ENCODE data around the gene SCUBE2. TPM values are rescaled to one million over a fixed set of nuclear protein-coding genes. Genes with fewer than 3 reads are reported as not detected.

SCUBE2 gene
- total and polyA plus RNA-seq, 2 donors (not counting 3 experiments of a cell fraction or from before 2014, with no cell fraction given) = 0.55 to 3.5 TPM

DNA sequence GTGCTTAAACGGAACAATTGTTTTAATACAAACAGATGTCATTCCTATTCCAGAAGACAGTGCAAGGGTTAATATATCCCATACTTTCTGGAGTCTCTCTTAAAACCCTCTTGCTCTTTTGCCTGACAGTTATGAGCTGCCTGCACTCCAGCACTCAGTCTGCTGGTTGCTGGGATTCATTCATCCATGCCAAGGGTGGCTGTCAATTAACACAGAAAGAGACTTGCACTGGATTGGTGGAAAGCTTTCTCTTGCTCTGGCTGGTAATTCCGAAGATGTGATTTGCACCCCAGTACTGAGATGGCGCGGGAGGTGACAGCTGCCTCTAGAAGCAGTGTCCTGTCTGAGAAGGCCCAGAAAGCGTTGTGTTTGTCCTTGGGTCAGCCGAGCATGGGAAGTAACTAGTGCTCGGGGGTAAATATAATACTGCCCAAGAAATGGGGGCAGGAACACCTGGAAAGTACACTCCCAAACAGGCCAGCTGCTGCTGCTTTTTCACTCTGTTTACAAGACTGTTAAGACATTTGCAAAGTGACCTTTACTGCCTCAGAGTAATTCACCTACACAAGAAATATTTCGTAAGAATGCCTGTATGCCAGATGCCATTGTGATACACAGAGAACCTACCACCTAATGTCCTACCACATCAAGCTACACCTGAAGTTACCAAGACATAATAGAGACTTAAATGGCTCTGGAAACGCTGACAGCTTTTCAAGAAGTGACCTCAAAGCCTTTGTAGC, 20.5 kb downstream of the SCUBE2 start:
- Histone ChIP-seq H3K9me3 (replicated peaks; ENCODE audit: control insufficient read depth, insufficient read depth, low read length) (no peaks in the 10 kb centered on the region), H3K9ac (replicated peaks; ENCODE audit: extremely low read depth, insufficient read depth, low read length) (no peak overlapping the region), H3K4me2 (ENCODE audit: insufficient read depth, low read length) (no peak overlapping the region), H3K36me3 (ENCODE audit: control insufficient read depth in 2 of 2, extremely low read depth in 1 of 2, insufficient read depth in 2 of 2, low read length in 2 of 2) (no peaks in the 10 kb centered on the region), H3K4me3 (replicated peaks in 1 of 3; ENCODE audit: insufficient read depth in 1 of 3, low read depth in 1 of 3, low read length in 3 of 3) (no peak overlapping the region), H2AFZ (ENCODE audit: low read depth, low read length) (no peak overlapping the region), H3K4me1 (ENCODE audit: control insufficient read depth, extremely low read depth, insufficient read depth, low read length) (no peaks in the 10 kb centered on the region), H3K9me1 (replicated peaks; ENCODE audit: control insufficient read depth, extremely low read depth, insufficient read depth, low read length) (no peaks in the 10 kb centered on the region), H3K27me3 (ENCODE audit: control insufficient read depth in 2 of 2, insufficient read depth in 2 of 2, low read length in 2 of 2) (no peaks in the 10 kb centered on the region), H3K27ac (ENCODE audit: insufficient read depth, low read depth, low read length) (no peak overlapping the region), H4K20me1 (replicated peaks; ENCODE audit: control insufficient read depth, extremely low read depth, insufficient read depth, low read length) (no peaks in the 10 kb centered on the region), H3K79me2 (ENCODE audit: control insufficient read depth, insufficient read depth, low read length) (no peaks in the 10 kb centered on the region)
- TF ChIP-seq JUN (IDR thresholded peaks at IDR 0.05; ENCODE audit: borderline replicate concordance, insufficient read depth, insufficient read length, low read depth) (no peak), EZH2 (IDR thresholded peaks at IDR 0.05; ENCODE audit: borderline replicate concordance, low read depth, low read length, severe bottlenecking) (no peak), MYC (IDR thresholded peaks at IDR 0.05; ENCODE audit: low read depth, low read length) (no peak), POLR2A (IDR thresholded peaks at IDR 0.05; ENCODE audit: low read depth, low read length) (no peak), GATA2 (IDR thresholded peaks at IDR 0.05; ENCODE audit: insufficient read depth, insufficient read length, low read depth, low read length) (no peak), POLR2AphosphoS5 (IDR thresholded peaks at IDR 0.05; ENCODE audit: insufficient read depth, low read depth, low read length) (no peak), FOS (IDR thresholded peaks at IDR 0.05; ENCODE audit: borderline replicate concordance, insufficient read depth, low read length) (no peak)
- TF ChIP-seq, protein P1, sequence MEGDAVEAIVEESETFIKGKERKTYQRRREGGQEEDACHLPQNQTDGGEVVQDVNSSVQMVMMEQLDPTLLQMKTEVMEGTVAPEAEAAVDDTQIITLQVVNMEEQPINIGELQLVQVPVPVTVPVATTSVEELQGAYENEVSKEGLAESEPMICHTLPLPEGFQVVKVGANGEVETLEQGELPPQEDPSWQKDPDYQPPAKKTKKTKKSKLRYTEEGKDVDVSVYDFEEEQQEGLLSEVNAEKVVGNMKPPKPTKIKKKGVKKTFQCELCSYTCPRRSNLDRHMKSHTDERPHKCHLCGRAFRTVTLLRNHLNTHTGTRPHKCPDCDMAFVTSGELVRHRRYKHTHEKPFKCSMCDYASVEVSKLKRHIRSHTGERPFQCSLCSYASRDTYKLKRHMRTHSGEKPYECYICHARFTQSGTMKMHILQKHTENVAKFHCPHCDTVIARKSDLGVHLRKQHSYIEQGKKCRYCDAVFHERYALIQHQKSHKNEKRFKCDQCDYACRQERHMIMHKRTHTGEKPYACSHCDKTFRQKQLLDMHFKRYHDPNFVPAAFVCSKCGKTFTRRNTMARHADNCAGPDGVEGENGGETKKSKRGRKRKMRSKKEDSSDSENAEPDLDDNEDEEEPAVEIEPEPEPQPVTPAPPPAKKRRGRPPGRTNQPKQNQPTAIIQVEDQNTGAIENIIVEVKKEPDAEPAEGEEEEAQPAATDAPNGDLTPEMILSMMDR (IDR thresholded peaks at IDR 0.05; ENCODE audit: extremely low read depth in 1 of 2, insufficient read depth in 1 of 2, low read depth in 1 of 2, low read length in 2 of 2) = no peak
- TF ChIP-seq, protein P2, sequence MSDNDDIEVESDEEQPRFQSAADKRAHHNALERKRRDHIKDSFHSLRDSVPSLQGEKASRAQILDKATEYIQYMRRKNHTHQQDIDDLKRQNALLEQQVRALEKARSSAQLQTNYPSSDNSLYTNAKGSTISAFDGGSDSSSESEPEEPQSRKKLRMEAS (IDR thresholded peaks at IDR 0.05; ENCODE audit: insufficient read depth, insufficient read length) = no peak
- FAIRE-seq = no peak
- dilution Hi-C loops (cut with MboI; ENCODE audit: extremely low pct_ligation_motif_present, low sequenced_read_pairs) = no loop called here
- no TSS peak for BruUV-seq (replicated peaks)
- intact Hi-C loops (cut with micrococcal nuclease) = no loop called here
- POLR2A ChIA-PET = no interaction called here
- DNase-seq (ENCODE audit: low read depth, low spot score) = no peak
- CTCF ChIA-PET = interaction anchor here (1.0 kb wide), 2 partner anchors 9 to 13 kb away, joined by 3 to 4 read pairs; no protein-coding TSS in a partner anchor
